ENCODE data around the gene M1AP.
A peak's percentile ranks its signal among the peaks of the same experiment; 100 is the strongest.

M1AP gene

DNA sequence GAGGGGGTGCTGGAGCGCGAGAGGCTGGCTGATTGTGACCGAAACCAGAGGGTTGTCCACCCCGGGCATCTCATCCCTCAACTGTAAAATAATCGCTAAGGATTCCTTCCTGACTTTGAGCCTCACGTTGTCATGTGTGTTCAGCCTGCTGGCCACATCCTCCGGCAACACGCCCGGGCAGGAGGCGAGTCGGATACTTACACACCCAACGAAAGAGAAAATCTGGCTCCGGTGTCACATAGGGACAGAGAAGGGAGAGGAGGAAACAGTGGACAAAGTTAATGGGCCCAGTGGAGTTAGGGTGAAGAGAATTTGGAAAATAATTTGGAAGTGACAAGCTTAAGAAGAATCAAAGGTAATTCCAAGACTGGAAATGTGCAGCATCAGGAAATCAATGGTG is 131.5 kb downstream of the M1AP start:
- peaks cover 98% of the 10 kb centered on the region for H3K27me3 ChIP-seq (ENCODE audit: control insufficient read depth, insufficient read depth, low read length)
- H3K27ac ChIP-seq (ENCODE audit: low read depth, low read length): no peak overlapping the region
- peaks cover 20% of the 10 kb centered on the region for H3K4me1 ChIP-seq (ENCODE audit: control insufficient read depth, insufficient read depth, low read length)
- H3K4me3 ChIP-seq (ENCODE audit: low read depth, low read length): no peak overlapping the region; the same call in 1 of the 2 replicates
- no peak overlapping the region for H3K9ac ChIP-seq (ENCODE audit: low read length)
- no peaks in the 10 kb centered on the region for H3K36me3 ChIP-seq (ENCODE audit: control insufficient read depth, insufficient read depth, low read length)
- H3K9me3 ChIP-seq (ENCODE audit: control insufficient read depth, insufficient read depth, low read depth, low read length): peaks cover 3% of the 10 kb centered on the region; the same call in 1 of the 2 replicates

DNA sequence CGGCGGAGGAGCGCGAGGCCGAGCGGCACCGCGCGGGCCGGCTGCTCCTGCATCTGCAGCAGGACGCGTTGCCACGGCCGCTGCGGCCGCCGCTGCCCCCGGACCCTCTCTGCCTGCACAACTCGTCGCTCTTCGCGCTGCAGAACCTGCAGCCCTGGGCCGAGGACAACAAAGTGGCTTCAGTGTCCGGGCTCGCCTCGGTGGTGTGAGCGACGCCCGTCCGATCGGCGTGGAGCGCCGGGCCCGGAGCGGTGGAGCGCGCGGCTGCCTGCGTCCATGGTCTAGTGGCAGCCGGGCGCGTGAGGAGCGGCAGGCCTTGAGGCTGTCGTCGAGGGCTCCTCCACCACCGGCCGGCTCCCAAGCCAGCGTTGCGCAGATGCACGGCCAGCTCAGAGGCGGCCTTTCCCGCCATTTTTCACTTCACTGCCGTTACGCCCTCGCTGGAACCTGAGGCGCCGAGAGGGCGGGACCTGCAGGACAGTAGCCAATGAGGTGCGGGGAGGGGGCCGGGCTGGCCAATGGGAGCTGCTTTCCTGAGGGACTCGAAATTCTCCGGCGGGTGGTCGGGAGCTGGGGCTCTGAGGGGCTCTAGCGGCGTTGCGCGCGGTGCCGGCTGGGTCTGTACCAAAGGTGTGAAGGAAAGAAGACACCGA is 132.0 kb downstream of the M1AP start:
- Histone ChIP-seq H3K36me3 (ENCODE audit: control insufficient read depth, insufficient read depth, low read length) (no peaks in the 10 kb centered on the region), H3K9me3 (ENCODE audit: control insufficient read depth, insufficient read depth, low read depth, low read length) (peaks cover 3% of the 10 kb centered on the region; the same call in 1 of the 2 replicates), H3K4me3 (ENCODE audit: low read depth, low read length) (peak overlapping the region; percentile 57), H3K4me1 (ENCODE audit: control insufficient read depth, insufficient read depth, low read length) (peaks cover 20% of the 10 kb centered on the region), H3K27me3 (ENCODE audit: control insufficient read depth, insufficient read depth, low read length) (peaks cover 98% of the 10 kb centered on the region), H3K9ac (ENCODE audit: low read length) (no peak overlapping the region), H3K27ac (ENCODE audit: low read depth, low read length) (no peak overlapping the region)

DNA sequence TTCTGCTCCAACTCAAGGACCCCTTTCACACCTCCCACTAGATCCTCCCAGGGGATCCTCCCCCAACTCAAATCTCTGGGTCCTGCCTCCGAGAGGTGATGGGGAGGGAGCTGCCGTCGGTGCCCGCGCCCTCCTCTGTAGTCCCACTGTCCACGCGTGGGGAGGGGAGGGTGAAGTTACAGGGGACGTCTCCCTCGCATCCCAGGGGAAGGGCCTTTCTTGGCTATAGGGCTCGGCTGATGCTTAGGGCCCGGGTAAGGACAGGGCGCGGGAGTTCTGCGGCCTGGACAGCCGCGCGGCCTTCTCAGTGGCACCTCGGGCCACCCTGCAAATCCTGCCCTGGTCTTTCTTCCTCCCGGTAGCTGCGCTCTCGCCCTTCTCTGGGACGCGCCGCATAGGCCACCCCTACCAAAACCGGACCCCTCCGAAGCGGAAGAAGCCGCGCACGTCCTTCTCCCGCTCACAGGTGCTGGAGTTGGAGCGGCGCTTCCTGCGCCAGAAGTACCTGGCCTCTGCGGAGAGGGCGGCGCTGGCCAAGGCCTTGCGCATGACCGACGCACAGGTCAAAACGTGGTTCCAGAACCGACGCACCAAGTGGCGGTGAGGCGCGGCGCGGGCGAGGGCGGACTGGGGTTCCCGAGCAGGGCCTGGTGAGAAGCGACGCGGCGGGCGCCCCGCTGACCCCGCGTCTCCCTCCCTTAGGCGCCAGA is 132.7 kb downstream of the M1AP start:
- H3K36me3 ChIP-seq (ENCODE audit: control insufficient read depth, insufficient read depth, low read length): no peaks in the 10 kb centered on the region
- peaks cover 3% of the 10 kb centered on the region; the same call in 1 of the 2 replicates for H3K9me3 ChIP-seq (ENCODE audit: control insufficient read depth, insufficient read depth, low read depth, low read length)
- H3K27ac ChIP-seq (ENCODE audit: low read depth, low read length): no peak overlapping the region
- H3K4me3 ChIP-seq (ENCODE audit: low read depth, low read length): peak overlapping the region; percentile 57
- H3K9ac ChIP-seq (ENCODE audit: low read length): no peak overlapping the region
- peaks cover 20% of the 10 kb centered on the region for H3K4me1 ChIP-seq (ENCODE audit: control insufficient read depth, insufficient read depth, low read length)
- peaks cover 100% of the 10 kb centered on the region for H3K27me3 ChIP-seq (ENCODE audit: control insufficient read depth, insufficient read depth, low read length)

DNA sequence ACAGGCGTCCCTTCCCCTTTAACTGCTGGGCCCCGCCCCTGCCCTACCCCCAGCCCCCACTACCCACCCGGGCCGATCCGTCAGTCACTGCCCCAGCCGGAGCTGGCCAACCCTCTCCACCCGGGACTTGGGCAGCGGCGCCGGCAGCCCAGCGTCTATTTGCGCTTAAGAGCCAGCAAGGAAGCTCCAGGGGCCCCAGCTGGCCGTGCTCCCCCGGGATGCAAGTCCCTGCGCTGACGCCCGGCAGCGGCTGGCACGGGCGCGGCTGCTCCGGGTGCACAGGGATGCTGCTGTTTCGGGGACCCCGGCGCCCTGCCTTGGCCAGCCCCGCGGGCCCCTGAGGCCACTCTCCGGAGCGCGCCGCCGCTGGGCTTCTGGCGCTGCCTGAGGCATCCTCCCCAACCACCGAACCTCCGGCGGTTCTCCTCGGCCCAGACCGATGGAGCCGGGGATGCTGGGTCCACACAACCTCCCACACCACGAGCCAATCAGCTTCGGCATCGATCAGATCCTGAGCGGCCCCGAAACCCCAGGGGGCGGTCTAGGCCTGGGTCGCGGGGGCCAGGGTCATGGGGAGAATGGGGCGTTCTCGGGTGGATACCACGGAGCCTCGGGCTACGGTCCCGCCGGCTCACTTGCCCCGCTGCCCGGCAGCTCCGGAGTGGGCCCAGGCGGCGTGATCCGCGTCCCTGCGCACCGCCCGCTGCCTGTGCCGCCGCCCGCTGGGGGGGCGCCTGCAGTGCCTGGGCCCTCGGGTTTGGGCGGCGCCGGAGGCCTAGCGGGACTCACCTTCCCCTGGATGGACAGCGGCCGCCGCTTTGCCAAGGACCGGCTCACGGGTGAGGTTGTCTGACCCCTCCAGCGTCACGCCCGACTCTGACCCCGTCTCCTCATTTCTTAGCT is 133.5 kb downstream of the M1AP start, which contains the start of gene TLX2:
TSS of gene TLX2 (plus strand) at position 83 of the 903 bp plus-strand sequence. CDS start at position 440, 357 bp downstream.
- H3K27ac ChIP-seq (ENCODE audit: low read depth, low read length): no peak within 1 kb of the TSS
- H3K9me3 ChIP-seq (ENCODE audit: control insufficient read depth, insufficient read depth, low read depth, low read length): peaks cover 3% of the 10 kb centered on the region; the same call in 1 of the 2 replicates
- no peak within 1 kb of the TSS for H3K9ac ChIP-seq (ENCODE audit: low read length)
- peaks cover 20% of the 10 kb centered on the region for H3K4me1 ChIP-seq (ENCODE audit: control insufficient read depth, insufficient read depth, low read length)
- peaks cover 100% of the 10 kb centered on the region for H3K27me3 ChIP-seq (ENCODE audit: control insufficient read depth, insufficient read depth, low read length)
- H3K4me3 ChIP-seq (ENCODE audit: low read depth, low read length): peak within 1 kb of the TSS; percentile 57
- H3K36me3 ChIP-seq (ENCODE audit: control insufficient read depth, insufficient read depth, low read length): no peaks in the 10 kb centered on the region

DNA sequence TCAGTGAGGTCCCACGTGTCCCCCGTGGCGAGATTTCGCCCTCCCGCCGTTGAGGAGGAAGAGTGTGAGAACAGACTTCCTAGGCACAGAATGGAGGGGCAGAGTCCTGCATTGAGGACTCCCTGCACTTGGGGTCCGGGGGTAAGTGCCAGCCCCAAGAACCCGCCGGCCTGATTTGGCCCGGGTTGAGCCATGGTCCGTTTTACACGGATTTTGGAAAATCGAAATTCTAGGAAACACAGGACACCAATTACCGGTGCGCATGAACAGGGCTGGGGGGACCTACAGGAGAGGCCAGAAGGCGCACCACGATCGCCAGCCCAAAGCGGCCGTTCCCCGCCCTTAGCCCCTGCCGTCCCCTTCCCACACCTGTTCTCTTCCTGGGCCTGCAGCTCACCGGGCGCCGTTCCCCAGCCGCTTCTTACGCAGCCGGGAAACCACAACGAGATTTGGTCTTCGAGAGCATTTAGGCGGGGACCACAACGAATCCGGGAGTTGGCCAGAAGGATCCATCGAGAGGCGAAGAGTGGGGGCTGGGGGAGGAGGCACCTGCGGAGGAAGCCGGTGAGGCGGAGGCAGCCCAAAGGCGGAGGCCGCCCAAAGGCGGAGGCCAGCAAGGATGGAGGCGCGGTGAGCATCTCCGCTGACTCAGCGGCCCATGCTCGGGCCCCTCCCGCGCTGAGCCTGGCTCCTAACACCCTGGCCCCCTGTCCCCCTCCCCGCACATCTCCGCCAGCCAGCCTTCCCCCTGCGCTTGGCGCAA is 134.3 kb downstream of the M1AP start:
- peaks cover 20% of the 10 kb centered on the region for H3K4me1 ChIP-seq (ENCODE audit: control insufficient read depth, insufficient read depth, low read length)
- peaks cover 3% of the 10 kb centered on the region; the same call in 1 of the 2 replicates for H3K9me3 ChIP-seq (ENCODE audit: control insufficient read depth, insufficient read depth, low read depth, low read length)
- H3K9ac ChIP-seq (ENCODE audit: low read length): no peak overlapping the region
- no peak overlapping the region for H3K27ac ChIP-seq (ENCODE audit: low read depth, low read length)
- no peaks in the 10 kb centered on the region for H3K36me3 ChIP-seq (ENCODE audit: control insufficient read depth, insufficient read depth, low read length)
- peaks cover 99% of the 10 kb centered on the region for H3K27me3 ChIP-seq (ENCODE audit: control insufficient read depth, insufficient read depth, low read length)
- peak overlapping the region; percentile 57 for H3K4me3 ChIP-seq (ENCODE audit: low read depth, low read length)

DNA sequence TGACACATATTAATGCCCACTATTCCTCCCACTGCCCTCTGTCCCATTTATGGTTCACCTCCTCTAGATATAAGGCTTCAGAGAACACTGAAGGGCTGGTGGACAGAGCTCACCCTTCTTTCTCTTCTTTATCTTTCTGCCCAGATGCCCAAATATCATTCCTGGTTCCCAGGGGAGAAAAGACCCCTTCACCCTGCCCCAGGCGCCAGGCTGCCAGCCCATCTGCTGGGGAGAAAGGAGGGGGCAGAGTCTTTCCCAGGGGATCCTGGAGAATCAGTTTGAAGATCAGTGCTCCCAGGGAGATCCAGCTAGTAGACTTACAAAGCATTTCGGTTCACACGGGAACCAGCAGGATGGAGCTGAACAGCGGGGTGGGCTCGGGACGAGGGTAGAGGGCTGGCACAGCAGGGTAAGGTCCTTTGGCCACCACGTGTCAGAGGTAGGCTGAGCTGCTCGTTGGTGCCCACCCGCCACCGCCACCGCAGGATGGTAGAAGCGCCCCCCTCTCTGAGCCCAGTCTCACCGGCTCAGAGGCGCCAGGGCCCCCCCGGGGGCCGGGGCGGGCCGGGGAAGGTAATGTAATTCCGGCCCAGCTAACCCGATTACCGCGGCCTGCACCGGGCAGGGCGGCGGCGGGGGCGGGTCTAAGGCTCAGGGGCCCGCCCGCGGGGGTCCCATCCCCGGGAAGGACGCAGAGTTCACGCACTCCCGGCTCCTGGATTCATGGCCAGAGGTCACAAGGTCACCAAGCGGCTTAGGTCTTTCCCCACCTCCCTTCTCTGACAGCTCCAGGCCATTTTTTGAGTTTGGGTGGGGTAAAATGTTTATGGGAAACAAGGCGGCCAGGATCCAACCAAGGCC is 135.2 kb downstream of the M1AP start:
- Histone ChIP-seq H3K27me3 (ENCODE audit: control insufficient read depth, insufficient read depth, low read length) (peaks cover 95% of the 10 kb centered on the region), H3K9ac (ENCODE audit: low read length) (no peak overlapping the region), H3K36me3 (ENCODE audit: control insufficient read depth, insufficient read depth, low read length) (no peaks in the 10 kb centered on the region), H3K4me1 (ENCODE audit: control insufficient read depth, insufficient read depth, low read length) (peaks cover 25% of the 10 kb centered on the region), H3K9me3 (ENCODE audit: control insufficient read depth, insufficient read depth, low read depth, low read length) (peaks cover 3% of the 10 kb centered on the region; the same call in 1 of the 2 replicates), H3K27ac (ENCODE audit: low read depth, low read length) (no peak overlapping the region), H3K4me3 (ENCODE audit: low read depth, low read length) (peak overlapping the region; percentile 57)

DNA sequence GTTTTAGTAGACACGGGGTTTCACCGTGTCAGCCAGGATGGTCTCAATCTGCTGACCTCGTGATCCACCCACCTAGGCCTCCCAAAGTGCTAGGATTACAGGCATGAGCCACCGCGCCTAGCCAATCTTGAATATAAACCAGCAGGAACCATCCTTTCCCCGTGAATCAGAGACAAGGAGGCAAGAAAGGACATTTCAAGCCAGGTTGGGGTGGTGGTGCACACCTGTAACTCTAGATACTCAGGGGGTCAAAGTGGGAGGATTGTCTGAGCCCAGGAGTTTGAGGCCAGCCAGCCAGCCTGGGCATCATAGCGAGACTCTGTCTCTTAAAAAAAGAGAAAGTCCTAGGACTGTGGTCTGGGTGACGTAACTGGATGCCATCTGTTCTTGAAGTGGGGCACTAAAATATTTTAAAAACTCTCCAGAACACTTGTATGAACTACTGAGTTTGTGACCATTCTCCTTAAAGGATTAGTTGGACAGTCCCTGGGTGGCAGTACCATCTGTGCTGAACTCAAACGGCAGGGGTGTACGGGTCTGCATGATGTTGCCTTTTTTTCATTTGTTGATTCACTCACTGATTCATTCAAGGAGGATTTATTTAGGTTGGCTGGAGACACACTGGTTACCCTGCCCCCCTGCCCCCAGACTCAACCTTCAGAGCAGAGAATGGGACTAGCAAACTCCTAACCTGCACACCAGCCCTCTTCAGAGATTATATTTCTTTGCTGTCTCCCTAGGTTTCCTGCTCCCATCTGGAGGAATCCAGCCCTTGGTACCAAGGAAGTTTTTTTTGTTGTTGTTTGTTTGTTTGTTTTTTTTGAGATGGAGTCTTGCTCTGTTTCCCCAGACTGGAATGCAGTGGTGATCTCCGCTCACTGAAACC is 136.8 kb downstream of the M1AP start:
- no peak overlapping the region for H3K9ac ChIP-seq (ENCODE audit: low read length)
- H3K36me3 ChIP-seq (ENCODE audit: control insufficient read depth, insufficient read depth, low read length): no peaks in the 10 kb centered on the region
- H3K27me3 ChIP-seq (ENCODE audit: control insufficient read depth, insufficient read depth, low read length): peaks cover 78% of the 10 kb centered on the region
- H3K4me3 ChIP-seq (ENCODE audit: low read depth, low read length): no peak overlapping the region
- H3K9me3 ChIP-seq (ENCODE audit: control insufficient read depth, insufficient read depth, low read depth, low read length): no peaks in the 10 kb centered on the region; the same call in 1 of the 2 replicates
- H3K4me1 ChIP-seq (ENCODE audit: control insufficient read depth, insufficient read depth, low read length): peaks cover 31% of the 10 kb centered on the region
- H3K27ac ChIP-seq (ENCODE audit: low read depth, low read length): no peak overlapping the region

DNA sequence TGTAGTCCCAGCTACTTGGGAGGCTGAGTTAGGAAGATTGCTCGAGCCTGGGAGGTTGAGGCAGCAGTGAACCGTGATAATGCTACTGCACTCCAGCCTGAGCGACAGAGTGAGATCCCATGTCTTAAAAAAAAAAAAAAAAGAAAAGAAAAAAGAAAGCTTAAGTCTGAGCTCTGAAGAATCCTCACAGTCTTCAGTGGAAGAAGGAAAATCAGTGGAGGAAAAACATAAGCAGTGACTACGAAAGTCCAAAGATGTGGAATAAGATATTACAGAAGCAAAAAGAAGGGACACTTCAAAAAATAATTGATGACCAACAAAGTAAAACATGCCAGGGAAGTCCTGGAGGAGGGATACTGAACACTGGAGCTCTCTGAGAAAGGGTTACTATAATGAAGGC is 137.9 kb downstream of the M1AP start:
- Histone ChIP-seq H3K9me3 (ENCODE audit: control insufficient read depth, insufficient read depth, low read depth, low read length) (no peaks in the 10 kb centered on the region), H3K4me3 (ENCODE audit: low read depth, low read length) (no peak overlapping the region), H3K36me3 (ENCODE audit: control insufficient read depth, insufficient read depth, low read length) (peaks cover 8% of the 10 kb centered on the region), H3K9ac (ENCODE audit: low read length) (no peak overlapping the region), H3K27me3 (ENCODE audit: control insufficient read depth, insufficient read depth, low read length) (peaks cover 74% of the 10 kb centered on the region), H3K27ac (ENCODE audit: low read depth, low read length) (no peak overlapping the region), H3K4me1 (ENCODE audit: control insufficient read depth, insufficient read depth, low read length) (peaks cover 26% of the 10 kb centered on the region)

DNA sequence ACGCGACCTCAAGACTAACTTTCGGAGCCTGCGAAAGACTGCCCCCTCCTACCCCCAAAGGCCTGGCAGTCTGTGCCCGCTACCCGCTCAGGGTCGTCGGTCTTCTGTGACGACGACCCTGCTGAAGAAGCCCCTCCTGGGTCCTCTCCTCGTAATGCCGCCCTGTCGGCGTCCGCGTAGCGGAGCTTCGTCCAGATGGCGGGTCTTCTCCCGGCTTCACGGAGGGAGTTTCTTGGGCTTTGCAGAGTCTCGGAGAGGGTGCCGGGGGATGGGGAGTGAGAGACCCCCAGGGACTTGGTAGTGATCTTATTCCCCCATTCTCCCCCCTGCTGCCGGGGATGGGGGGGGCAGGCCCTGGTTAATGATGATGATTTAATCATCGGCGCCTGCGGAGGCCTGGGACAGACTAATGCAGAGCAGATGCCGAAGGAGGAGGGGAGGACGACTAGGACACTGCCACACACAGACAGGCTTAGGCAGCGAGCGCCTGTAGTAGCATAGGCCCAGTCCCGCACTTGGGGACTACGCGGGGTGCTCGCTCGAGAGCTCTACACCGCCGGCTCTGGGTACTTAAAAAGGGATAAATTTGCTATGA is 140.1 kb downstream of the M1AP start:
- H3K27me3 ChIP-seq (ENCODE audit: control insufficient read depth, insufficient read depth, low read length): peaks cover 70% of the 10 kb centered on the region
- H3K27ac ChIP-seq (ENCODE audit: low read depth, low read length): peak overlapping the region; percentile 96; the same call in 1 of the 2 replicates

More for the DNA sequence above, 140.1 kb downstream of the M1AP start:
- Histone ChIP-seq H3K9ac (ENCODE audit: low read length) (peak overlapping the region; percentile 97), H3K36me3 (ENCODE audit: control insufficient read depth, insufficient read depth, low read length) (peaks cover 10% of the 10 kb centered on the region), H3K4me3 (ENCODE audit: low read depth, low read length) (peak overlapping the region; percentile 97), H3K4me1 (ENCODE audit: control insufficient read depth, insufficient read depth, low read length) (peaks cover 22% of the 10 kb centered on the region), H3K9me3 (ENCODE audit: control insufficient read depth, insufficient read depth, low read depth, low read length) (no peaks in the 10 kb centered on the region)
